ENCODE data around the gene PHOSPHO1.

The PHOSPHO1 gene

DNA sequence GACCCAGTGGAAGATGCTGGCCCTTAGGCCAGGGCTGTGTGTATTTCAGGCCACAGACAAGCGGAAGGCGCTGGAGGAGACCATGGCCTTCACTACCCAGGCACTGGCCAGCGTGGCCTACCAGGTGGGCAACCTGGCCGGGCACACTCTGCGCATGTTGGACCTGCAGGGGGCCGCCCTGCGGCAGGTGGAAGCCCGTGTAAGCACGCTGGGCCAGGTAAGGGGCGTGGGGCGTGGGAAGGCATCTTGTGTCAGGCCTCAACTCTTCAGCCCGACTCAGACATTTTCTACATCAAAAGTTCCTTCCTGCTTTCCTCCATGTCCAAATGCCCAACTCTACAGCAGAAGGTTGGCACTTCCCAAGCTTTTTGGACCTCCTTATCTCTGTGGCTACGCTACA is 14.1 kb downstream of the PHOSPHO1 start:
- TF ChIP-seq GATA3 (IDR thresholded peaks at IDR 0.05; ENCODE audit: low read depth, low read length) (no peak), GATA2 (IDR thresholded peaks at IDR 0.05; ENCODE audit: low read depth, low read length) (no peak)

GRCh38 chr17:49214676-49215360 is 15.8 kb downstream of the PHOSPHO1 start:
- no peak for TF ChIP-seq GATA3 (IDR thresholded peaks at IDR 0.05; ENCODE audit: low read depth, low read length)
- no peak for TF ChIP-seq GATA2 (IDR thresholded peaks at IDR 0.05; ENCODE audit: low read depth, low read length)

DNA sequence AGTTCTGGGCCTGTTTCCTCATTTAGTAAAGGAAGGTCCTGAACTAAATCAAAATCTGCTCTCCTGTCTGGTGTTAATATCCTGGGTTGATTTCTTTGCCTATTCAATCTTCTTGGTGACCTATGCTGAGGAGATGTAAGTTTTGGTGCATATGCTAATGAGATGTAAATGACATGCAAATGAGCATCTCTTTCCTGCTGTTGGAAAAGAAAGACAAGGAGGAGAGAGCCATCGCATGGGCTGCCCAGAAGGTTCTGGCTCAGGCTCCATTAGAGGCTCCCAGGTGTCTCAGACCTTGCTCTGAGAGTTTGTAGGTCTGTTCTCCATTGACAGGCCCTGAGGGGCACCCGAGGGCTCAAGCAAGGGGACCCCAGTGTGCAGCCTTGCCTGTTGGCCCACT is 16.7 kb downstream of the PHOSPHO1 start:
- TF ChIP-seq GATA2 (IDR thresholded peaks at IDR 0.05; ENCODE audit: low read depth, low read length): no peak
- TF ChIP-seq GATA3 (IDR thresholded peaks at IDR 0.05; ENCODE audit: low read depth, low read length): no peak

GRCh38 chr17:49213399-49213798 is 17.2 kb downstream of the PHOSPHO1 start:
- no peak for TF ChIP-seq GATA2 (IDR thresholded peaks at IDR 0.05; ENCODE audit: low read depth, low read length)
- TF ChIP-seq GATA3 (IDR thresholded peaks at IDR 0.05; ENCODE audit: low read depth, low read length): no peak

DNA sequence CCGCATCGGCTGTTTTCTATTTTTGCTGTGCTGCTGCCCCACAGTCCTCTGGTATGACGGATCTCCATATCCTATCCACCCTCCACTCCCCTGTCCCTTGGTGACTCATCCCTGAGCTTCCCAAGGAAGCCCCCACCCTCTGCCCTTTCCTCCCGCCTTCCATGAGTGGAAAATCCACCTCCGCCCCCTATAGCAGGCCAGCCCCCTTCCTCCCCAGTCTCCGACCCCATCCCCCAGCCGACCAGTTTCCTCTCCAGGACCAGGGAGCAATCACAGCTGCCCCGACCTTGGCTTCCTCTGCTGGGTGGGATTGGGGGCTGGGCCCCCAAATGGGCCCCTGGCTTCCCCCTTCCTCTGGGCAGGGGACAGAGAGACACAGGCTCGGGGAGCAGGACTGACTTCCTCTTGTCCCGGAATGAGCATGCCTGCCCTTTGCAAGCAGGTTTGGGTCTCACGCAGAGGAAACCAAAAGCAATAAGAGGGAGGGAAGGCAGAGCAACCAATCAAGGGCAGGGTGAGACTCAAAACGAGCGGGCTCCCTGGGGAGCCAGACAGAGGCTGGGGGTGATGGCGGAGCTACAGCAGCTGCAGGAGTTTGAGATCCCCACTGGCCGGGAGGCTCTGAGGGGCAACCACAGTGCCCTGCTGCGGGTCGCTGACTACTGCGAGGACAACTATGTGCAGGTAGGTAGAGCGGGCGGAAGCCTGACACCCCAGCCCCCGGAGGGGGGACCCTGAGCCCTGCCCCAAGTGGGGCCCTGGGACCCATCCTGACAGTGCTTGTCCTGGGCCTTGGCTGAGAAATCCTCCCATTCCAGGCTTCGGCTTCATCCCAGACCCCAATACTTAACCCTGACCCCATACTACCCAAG is 20.2 kb downstream of the PHOSPHO1 start, which contains the start of the genes ABI3 and GNGT2:
Gene ABI3 (plus strand): TSS at position 550 of the 872 bp plus-strand sequence. CDS start 18 bp downstream, at position 568.
Gene GNGT2 (minus strand): TSS at position 417 of the 872 bp plus-strand sequence. CDS start 3,152 bp downstream, outside the sequence.
- TF ChIP-seq GATA3 (IDR thresholded peaks at IDR 0.05; ENCODE audit: low read depth, low read length) (no peak), GATA2 (IDR thresholded peaks at IDR 0.05; ENCODE audit: low read depth, low read length) (no peak)

GRCh38 chr17:49209061-49209571 is 21.5 kb downstream of the PHOSPHO1 start:
- TF ChIP-seq GATA3 (IDR thresholded peaks at IDR 0.05; ENCODE audit: low read depth, low read length) (no peak), GATA2 (IDR thresholded peaks at IDR 0.05; ENCODE audit: low read depth, low read length) (no peak)

DNA sequence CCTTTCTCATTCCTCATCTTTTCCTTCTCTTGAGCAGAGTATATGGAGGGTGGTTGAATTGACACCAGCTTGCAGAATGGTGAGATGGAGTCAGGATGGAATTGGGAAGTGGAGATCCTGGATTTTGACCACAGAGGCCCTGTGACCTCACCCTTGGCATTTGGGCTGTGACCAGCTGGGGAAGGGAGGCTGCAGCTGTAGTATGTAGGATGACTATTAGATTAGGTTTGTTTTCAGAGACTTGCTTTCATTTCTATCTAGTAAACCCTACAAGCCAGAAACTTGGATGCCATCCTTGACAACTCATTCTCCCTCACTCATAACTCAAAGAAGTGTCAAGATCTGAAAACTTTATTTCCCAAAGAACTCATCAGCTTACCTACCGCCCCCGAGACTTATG is 26.1 kb downstream of the PHOSPHO1 start:
- no peak for TF ChIP-seq GATA2 (IDR thresholded peaks at IDR 0.05; ENCODE audit: low read depth, low read length)
- no peak for TF ChIP-seq GATA3 (IDR thresholded peaks at IDR 0.05; ENCODE audit: low read depth, low read length)

- no peak for TF ChIP-seq GATA3 (IDR thresholded peaks at IDR 0.05; ENCODE audit: low read depth, low read length)
- TF ChIP-seq GATA2 (IDR thresholded peaks at IDR 0.05; ENCODE audit: low read depth, low read length): no peak
These were observed 26.8 kb downstream of the PHOSPHO1 start for GRCh38 chr17:49203796-49204195.

GRCh38 chr17:49201481-49201927 is 29.1 kb downstream of the PHOSPHO1 start:
- TF ChIP-seq GATA3 (IDR thresholded peaks at IDR 0.05; ENCODE audit: low read depth, low read length) (no peak), GATA2 (IDR thresholded peaks at IDR 0.05; ENCODE audit: low read depth, low read length) (no peak)

DNA sequence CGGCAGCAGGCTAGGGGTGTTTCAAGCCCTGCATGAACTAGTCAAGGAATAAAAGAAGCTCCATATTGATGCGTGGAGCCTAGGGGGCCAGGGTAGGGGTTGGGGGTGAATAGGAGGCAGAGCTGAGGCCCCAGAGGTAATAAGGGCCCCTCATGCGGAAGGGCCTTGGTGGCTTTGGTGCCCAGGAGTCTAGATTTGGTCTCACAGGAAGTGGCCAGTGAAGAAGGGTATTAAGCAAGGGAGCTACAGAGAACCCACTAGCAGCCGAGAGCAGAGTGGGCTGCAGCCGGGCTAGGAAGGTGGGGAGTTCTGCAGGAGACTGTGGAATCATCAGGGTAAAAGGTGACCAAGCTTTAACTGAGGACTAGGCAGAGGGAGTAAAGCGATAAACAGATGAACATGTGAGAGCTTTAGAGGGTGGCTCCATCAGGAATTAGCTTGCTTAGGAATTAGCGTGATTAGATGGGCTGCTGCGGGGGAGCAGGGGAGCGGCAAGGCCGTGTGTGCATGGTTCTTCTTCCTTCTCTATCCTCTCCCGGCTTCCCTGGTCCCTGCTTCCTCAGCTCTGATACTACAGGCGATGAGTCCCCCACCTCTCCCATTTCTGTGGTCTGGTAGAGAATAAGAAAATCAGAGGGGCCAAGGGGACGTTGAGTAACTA is 30.0 kb downstream of the PHOSPHO1 start:
- TF ChIP-seq GATA3 (IDR thresholded peaks at IDR 0.05; ENCODE audit: low read depth, low read length) (no peak), GATA2 (IDR thresholded peaks at IDR 0.05; ENCODE audit: low read depth, low read length) (no peak)

DNA sequence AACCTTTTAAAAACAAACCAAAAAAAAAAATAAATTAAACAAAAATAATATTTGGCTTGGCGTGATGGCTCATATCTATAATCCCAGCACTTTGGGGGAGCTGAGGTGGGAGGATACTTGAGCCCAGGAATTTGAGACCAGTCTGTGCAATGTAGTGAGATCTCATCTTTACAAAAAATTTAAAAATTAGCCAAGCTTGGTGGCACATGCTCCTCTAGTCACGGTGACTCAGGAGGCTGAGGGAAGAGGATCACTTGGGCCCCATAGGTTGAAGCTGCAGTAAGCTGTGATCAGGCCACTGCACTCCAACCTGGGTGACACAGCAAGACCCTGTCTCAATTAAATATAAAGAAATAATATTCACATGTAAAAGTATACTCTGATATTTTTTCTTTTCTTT is 32.4 kb downstream of the PHOSPHO1 start:
- no peak for TF ChIP-seq GATA3 (IDR thresholded peaks at IDR 0.05; ENCODE audit: low read depth, low read length)
- TF ChIP-seq GATA2 (IDR thresholded peaks at IDR 0.05; ENCODE audit: low read depth, low read length): no peak

DNA sequence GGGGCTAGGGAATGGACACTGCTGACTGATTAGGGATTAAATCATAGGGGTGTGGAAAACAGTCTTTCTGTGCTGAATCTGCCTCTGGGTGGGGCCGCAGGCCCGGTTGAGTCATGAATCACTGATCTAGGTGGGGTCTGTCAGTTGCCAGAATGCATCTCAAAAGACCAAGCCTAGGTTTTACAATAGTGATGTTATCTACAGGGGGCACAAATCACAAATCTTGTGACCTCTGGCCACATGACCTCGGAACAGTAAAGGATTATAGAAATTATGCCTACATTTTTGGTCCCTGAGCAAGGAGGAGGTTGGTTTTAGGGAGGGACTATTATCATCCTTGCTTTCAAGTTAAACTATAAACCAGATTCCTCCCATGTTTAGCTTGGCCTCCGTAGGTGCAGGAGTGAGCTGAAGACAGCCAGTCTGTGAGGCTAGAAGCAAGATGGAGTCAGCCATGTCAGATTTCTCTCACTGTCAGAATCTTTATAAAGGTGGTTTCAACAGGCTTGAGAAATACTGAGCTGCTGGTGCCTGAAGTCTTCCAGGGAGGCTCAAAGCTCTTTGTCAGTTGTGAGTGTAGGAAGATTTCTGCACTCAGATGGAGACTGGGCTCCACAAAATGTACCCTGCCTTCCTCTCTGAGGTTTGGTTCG is 33.1 kb downstream of the PHOSPHO1 start:
- TF ChIP-seq GATA2 (IDR thresholded peaks at IDR 0.05; ENCODE audit: low read depth, low read length) (no peak), GATA3 (IDR thresholded peaks at IDR 0.05; ENCODE audit: low read depth, low read length) (no peak)

GRCh38 chr17:49196520-49196919 is 34.1 kb downstream of the PHOSPHO1 start:
- TF ChIP-seq GATA2 (IDR thresholded peaks at IDR 0.05; ENCODE audit: low read depth, low read length) (no peak), GATA3 (IDR thresholded peaks at IDR 0.05; ENCODE audit: low read depth, low read length) (no peak)

All from SH-SY5Y (cell line).